Measurements from ENCODE around the gene GNG12.

GNG12 gene

GRCh38 chr1:67749844-67750690 lies 83.2 kb downstream of the GNG12 start:
- TF ChIP-seq, protein P1, sequence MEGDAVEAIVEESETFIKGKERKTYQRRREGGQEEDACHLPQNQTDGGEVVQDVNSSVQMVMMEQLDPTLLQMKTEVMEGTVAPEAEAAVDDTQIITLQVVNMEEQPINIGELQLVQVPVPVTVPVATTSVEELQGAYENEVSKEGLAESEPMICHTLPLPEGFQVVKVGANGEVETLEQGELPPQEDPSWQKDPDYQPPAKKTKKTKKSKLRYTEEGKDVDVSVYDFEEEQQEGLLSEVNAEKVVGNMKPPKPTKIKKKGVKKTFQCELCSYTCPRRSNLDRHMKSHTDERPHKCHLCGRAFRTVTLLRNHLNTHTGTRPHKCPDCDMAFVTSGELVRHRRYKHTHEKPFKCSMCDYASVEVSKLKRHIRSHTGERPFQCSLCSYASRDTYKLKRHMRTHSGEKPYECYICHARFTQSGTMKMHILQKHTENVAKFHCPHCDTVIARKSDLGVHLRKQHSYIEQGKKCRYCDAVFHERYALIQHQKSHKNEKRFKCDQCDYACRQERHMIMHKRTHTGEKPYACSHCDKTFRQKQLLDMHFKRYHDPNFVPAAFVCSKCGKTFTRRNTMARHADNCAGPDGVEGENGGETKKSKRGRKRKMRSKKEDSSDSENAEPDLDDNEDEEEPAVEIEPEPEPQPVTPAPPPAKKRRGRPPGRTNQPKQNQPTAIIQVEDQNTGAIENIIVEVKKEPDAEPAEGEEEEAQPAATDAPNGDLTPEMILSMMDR (IDR thresholded peaks at IDR 0.05), result no peak
- no peaks in the 10 kb centered on the region for H3K27me3 Mint-ChIP-seq (ENCODE audit: low read depth, poor library complexity)
- peak overlapping the region; percentile 46 for H3K4me3 Mint-ChIP-seq
- H3K36me3 Mint-ChIP-seq (ENCODE audit: low read depth), result peaks cover 7% of the 10 kb centered on the region
- H3K4me1 Mint-ChIP-seq, result peaks cover 91% of the 10 kb centered on the region
- H3K27ac Mint-ChIP-seq, result peak overlapping the region; percentile 95
- DNase-seq, result no peak
- H3K9me3 Mint-ChIP-seq, result no peaks in the 10 kb centered on the region

GRCh38 chr1:67749263-67749843 lies 83.9 kb downstream of the GNG12 start:
- Mint-ChIP-seq H3K4me1 (peaks cover 86% of the 10 kb centered on the region), H3K9me3 (no peaks in the 10 kb centered on the region), H3K27ac (peak overlapping the region; percentile 95), H3K36me3 (ENCODE audit: low read depth) (no peaks in the 10 kb centered on the region), H3K4me3 (peak overlapping the region; percentile 46), H3K27me3 (ENCODE audit: low read depth, poor library complexity) (no peaks in the 10 kb centered on the region)
- TF ChIP-seq, protein P1 (IDR thresholded peaks at IDR 0.05), result no peak
- DNase-seq, result no peak

GRCh38 chr1:67748630-67749029 lies 84.6 kb downstream of the GNG12 start:
- DNase-seq, result no peak
- Mint-ChIP-seq H3K4me1 (peaks cover 81% of the 10 kb centered on the region), H3K27me3 (ENCODE audit: low read depth, poor library complexity) (no peaks in the 10 kb centered on the region), H3K4me3 (peak overlapping the region; percentile 19), H3K27ac (peak overlapping the region; percentile 91), H3K9me3 (no peaks in the 10 kb centered on the region), H3K36me3 (ENCODE audit: low read depth) (no peaks in the 10 kb centered on the region)
- TF ChIP-seq, protein P1 (IDR thresholded peaks at IDR 0.05), result no peak

GRCh38 chr1:67747671-67748546 lies 85.4 kb downstream of the GNG12 start:
- peaks cover 82% of the 10 kb centered on the region for H3K4me1 Mint-ChIP-seq
- H3K9me3 Mint-ChIP-seq, result no peaks in the 10 kb centered on the region

GRCh38 chr1:67745875-67746698 lies 87.2 kb downstream of the GNG12 start:
- Mint-ChIP-seq H3K9me3 (no peaks in the 10 kb centered on the region), H3K27me3 (ENCODE audit: low read depth, poor library complexity) (no peaks in the 10 kb centered on the region), H3K36me3 (ENCODE audit: low read depth) (no peaks in the 10 kb centered on the region), H3K4me1 (peaks cover 64% of the 10 kb centered on the region), H3K27ac (no peak overlapping the region), H3K4me3 (peak overlapping the region; percentile 46)
- TF ChIP-seq, protein P1 (IDR thresholded peaks at IDR 0.05), result no peak
- DNase-seq, result peak; percentile 17

More at GRCh38 chr1:67747671-67748546, 85.4 kb downstream of the GNG12 start:
- Mint-ChIP-seq H3K4me3 (peak overlapping the region; percentile 50), H3K27ac (peak overlapping the region; percentile 91), H3K27me3 (ENCODE audit: low read depth, poor library complexity) (no peaks in the 10 kb centered on the region), H3K36me3 (ENCODE audit: low read depth) (no peaks in the 10 kb centered on the region)
- DNase-seq, result no peak
- TF ChIP-seq, protein P1 (IDR thresholded peaks at IDR 0.05), result no peak

Measured in nephron progenitor cell (in vitro differentiated cells).